ENCODE results near the gene THPO.

DNA sequence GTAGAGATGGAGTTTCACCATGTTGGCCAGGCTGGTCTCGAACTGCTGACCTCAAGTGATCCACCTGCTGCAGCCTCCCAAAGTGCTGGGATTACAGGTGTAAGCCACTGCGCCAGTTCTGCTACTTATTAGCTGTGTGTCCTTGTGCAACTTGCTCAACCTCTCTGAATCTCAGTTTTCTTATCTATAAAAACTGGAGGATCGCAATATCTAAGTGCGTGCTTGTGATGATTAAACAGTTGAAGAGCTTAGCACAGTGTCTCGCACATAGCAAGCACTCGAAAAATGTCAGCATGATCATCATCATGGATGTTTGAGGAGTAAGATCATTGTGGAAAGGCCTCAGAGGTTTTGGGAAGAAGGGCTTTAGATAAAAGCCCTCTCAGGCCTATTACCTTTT is 27.4 kb downstream of the THPO start:
- no peak for TF ChIP-seq POLR2A (IDR thresholded peaks at IDR 0.05)
- TF ChIP-seq, protein P1, sequence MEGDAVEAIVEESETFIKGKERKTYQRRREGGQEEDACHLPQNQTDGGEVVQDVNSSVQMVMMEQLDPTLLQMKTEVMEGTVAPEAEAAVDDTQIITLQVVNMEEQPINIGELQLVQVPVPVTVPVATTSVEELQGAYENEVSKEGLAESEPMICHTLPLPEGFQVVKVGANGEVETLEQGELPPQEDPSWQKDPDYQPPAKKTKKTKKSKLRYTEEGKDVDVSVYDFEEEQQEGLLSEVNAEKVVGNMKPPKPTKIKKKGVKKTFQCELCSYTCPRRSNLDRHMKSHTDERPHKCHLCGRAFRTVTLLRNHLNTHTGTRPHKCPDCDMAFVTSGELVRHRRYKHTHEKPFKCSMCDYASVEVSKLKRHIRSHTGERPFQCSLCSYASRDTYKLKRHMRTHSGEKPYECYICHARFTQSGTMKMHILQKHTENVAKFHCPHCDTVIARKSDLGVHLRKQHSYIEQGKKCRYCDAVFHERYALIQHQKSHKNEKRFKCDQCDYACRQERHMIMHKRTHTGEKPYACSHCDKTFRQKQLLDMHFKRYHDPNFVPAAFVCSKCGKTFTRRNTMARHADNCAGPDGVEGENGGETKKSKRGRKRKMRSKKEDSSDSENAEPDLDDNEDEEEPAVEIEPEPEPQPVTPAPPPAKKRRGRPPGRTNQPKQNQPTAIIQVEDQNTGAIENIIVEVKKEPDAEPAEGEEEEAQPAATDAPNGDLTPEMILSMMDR (IDR thresholded peaks at IDR 0.05), result no peak
- TF ChIP-seq POLR2AphosphoS5 (IDR thresholded peaks at IDR 0.05), result no peak
- TF ChIP-seq EP300 (IDR thresholded peaks at IDR 0.05), result no peak

Measured in gastroesophageal sphincter (tissue), 3 donors.